ENCODE data around the gene NKX2-1. TPM values are rescaled to one million over a fixed set of nuclear protein-coding genes. Genes with fewer than 3 reads are reported as not detected.
"Not testable (repeated sequence)": the region's sequence is repeated elsewhere in the genome, so short reads cannot be mapped to it uniquely, and the experiment has no call there.

NKX2-1 gene
- 7.4 and 9.3 TPM in 2 replicates for total RNA-seq (ENCODE audit: low replicate concordance)
- long read RNA-seq, result 0 reads

DNA sequence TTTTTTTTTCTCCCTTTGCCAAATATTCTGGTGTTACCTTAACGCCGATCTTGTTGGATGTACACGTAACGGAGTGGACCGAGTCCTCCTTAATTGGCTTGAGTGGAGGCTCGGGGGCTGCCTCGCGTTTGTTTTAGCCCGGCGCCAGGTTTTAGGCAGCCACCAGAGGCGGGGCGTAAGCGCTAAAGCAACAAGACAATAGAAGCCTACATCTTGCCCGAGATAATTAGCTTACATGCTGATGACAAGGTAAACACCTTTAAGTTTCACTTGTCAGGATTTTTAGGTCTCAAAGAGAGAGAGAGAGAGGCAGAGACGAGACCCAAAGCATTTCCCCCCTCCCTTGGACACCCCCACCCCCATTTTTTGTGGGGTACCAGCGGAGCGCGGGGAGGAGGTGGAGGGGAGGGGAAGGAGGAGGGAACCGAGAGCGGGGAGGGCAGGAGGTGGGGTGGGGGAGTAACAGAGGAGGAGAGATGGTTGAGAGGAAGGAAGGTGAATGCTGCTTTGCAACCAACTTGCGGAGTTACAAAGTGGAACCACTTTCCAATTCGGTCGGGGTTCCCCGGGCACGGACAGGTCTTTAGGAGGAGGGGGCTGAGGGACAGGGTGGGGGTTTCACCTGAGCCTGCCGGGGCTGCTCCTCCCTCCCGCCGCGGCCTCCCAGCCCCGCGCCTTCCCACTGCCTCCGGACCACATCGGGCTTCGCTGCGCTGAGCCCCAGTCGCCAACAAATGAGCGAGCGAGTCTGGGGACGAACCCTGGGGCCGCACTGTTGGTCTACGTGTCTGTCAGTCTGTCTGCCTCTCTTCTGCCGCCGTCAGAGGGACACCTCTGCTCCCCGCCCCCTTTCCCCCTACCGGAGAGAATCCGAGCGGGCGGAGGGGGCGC, at the start of gene NKX2-1:
TSS of gene NKX2-1 (minus strand) at position 802 of the 891 bp plus-strand sequence. CDS start at position 699, 103 bp downstream.
- Mint-ChIP-seq H3K4me1 (ENCODE audit: unreplicated experiment) (peaks cover 19% of the 10 kb centered on the region), H3K27ac (peak within 1 kb of the TSS; percentile 31), H3K36me3 (no peaks in the 10 kb centered on the region), H3K4me3 (peak within 1 kb of the TSS; percentile 83), H3K9me3 (no peaks in the 10 kb centered on the region), H3K27me3 (peaks cover 94% of the 10 kb centered on the region)
- no peak for TF ChIP-seq CTCF (conservative IDR thresholded peaks at IDR 0.05)
- DNase-seq (ENCODE audit: extremely low spot score, unreplicated experiment), result no peak

DNA sequence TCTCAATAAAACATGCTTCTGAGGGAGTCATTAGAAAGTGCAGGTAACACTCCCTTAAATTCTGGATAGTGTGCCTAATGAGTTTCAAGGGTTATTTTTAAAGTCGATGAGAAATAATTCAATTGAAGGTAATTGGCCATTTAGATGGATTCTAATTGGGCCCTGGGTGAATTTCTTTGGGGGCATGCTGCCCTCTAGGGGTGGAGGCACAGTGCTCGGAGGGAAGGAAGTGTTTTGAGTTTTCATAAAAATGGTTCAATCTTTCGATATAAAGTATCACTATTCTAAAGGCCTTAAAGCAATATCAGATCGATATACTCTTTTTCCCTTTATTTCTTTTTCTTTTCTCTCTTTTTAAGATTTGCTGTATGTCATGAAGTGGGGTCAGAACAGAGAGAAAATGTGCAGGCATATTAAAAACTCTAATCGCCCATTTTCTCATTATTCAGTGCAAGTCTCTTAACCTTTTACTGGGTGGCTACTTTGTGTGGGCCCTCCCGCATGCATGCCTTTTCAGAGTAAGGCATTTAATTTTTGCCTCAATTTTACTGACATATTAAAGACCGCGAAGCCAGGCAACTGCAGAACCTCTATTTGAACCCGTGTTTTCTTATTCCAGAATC, 36.9 kb upstream of the NKX2-1 start:
- Mint-ChIP-seq H3K27me3 (peaks cover 37% of the 10 kb centered on the region), H3K27ac (no peak overlapping the region), H3K4me3 (no peak overlapping the region), H3K9me3 (no peaks in the 10 kb centered on the region), H3K4me1 (ENCODE audit: unreplicated experiment) (no peaks in the 10 kb centered on the region), H3K36me3 (no peaks in the 10 kb centered on the region)
- DNase-seq (ENCODE audit: extremely low spot score, unreplicated experiment), result no peak
- peak; percentile 83 for TF ChIP-seq CTCF (conservative IDR thresholded peaks at IDR 0.05)

DNA sequence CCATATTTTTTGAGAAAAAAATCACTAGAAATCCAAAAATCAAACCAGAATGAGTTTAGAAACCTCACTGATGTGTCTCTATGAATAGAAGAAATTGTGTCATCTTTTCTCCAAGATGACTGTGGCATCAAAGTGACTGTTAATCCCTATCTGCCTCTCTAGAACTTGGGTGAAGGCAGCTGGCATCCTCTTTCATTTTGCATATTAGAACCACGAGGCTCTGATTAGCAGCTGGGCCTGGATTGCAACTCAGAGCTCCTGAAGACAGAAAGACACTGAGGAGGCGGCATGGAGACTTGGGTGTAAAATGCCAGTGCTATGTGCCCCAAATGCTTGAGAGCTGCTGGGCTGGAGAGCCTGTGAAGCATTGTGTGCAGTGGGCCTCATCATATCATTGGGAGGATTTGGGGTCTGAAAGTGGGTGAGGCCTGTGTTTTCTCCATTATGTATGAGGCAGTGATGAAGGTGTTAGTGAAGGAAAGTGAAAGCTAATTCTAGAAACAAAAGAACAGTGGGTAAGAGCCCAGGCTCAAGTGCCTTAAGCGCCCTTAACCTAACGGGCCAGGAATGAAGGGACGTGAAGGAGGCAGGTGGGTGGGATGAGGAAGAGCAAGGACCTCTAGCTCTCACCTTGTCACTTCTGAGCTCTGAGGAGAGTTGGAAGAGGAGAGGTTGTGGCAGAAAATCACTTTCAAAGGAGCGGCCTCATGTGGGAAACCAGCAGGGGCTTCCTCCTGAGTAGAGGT, 36.1 kb upstream of the NKX2-1 start:
- no peaks in the 10 kb centered on the region for H3K36me3 Mint-ChIP-seq
- DNase-seq (ENCODE audit: extremely low spot score, unreplicated experiment), result no peak
- no peak for TF ChIP-seq CTCF (conservative IDR thresholded peaks at IDR 0.05)
- peaks cover 32% of the 10 kb centered on the region for H3K27me3 Mint-ChIP-seq
- H3K27ac Mint-ChIP-seq, result no peak overlapping the region
- no peak overlapping the region for H3K4me3 Mint-ChIP-seq
- no peaks in the 10 kb centered on the region for H3K9me3 Mint-ChIP-seq
- no peaks in the 10 kb centered on the region for H3K4me1 Mint-ChIP-seq (ENCODE audit: unreplicated experiment)

DNA sequence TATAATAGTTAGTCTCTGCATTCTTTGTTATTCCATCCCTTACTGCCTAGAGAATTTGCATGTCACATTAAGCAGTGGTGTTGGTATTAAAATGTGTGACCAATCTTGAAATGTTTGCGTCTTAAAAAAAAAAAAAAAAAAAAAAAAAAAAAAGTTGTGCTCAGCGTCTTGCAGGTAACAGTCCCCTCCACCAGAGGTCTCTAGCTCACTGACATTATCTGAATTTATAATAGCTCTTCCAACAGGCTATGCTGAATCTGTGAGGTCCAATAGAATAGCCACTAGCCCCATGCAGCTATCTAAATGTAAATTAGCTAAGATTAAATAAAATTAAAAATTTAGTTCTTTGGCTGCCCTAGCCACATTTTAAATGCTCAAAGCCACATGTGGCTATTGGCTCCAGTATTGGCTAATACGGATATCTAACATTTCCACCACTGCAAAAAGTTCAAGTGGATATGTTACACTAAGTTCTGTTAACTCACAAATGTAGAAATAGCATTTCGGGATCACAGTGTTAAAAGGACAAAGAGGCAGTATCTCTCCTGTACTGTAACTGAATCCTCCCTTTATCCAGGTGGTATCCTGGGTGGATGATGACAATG, 33.7 kb upstream of the NKX2-1 start:
- Mint-ChIP-seq H3K4me3 (no peak overlapping the region), H3K27ac (no peak overlapping the region), H3K27me3 (peaks cover 30% of the 10 kb centered on the region), H3K36me3 (no peaks in the 10 kb centered on the region), H3K4me1 (ENCODE audit: unreplicated experiment) (no peaks in the 10 kb centered on the region), H3K9me3 (no peaks in the 10 kb centered on the region)
- no peak for DNase-seq (ENCODE audit: extremely low spot score, unreplicated experiment)
- TF ChIP-seq CTCF (conservative IDR thresholded peaks at IDR 0.05), result peak; percentile 81

DNA sequence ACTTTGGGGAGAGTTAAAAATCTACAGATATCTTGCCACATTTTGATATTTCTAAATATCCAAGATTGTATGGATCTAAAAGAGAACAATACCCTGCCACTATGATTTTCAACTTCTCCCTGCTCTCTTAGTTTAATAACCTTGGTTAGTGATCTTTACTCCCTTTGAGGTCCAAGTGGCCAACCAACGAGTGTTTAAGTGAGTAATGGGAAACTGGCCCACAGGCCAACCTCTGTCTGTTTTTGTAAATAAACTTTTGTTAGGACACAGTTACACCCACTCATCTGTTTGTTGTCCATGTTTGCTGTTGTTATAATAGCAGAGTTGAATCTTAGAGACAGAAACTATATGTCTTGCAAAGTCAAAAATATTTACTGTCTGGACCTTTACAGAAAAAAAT, 30.9 kb upstream of the NKX2-1 start:
- Mint-ChIP-seq H3K9me3 (no peaks in the 10 kb centered on the region), H3K4me1 (ENCODE audit: unreplicated experiment) (no peaks in the 10 kb centered on the region), H3K27ac (no peak overlapping the region), H3K4me3 (no peak overlapping the region), H3K36me3 (no peaks in the 10 kb centered on the region), H3K27me3 (peaks cover 27% of the 10 kb centered on the region)
- no peak for TF ChIP-seq CTCF (conservative IDR thresholded peaks at IDR 0.05)
- no peak for DNase-seq (ENCODE audit: extremely low spot score, unreplicated experiment)

- not testable (repeated sequence) for H3K27ac Mint-ChIP-seq; H3K4me3 Mint-ChIP-seq; H3K36me3 Mint-ChIP-seq; H3K4me1 Mint-ChIP-seq (ENCODE audit: unreplicated experiment); DNase-seq (ENCODE audit: extremely low spot score, unreplicated experiment); H3K9me3 Mint-ChIP-seq
- peaks cover 52% of the 10 kb centered on the region for H3K27me3 Mint-ChIP-seq
Measured at GRCh38 chr14:36544280-36544679, 24.2 kb upstream of the NKX2-1 start.

Data from type B pancreatic cell (in vitro differentiated cells).